GM18519 (cell line): ENCODE results near the gene DIP2C.
"Not testable (repeated sequence)": the region's sequence is repeated elsewhere in the genome, so short reads cannot be mapped to it uniquely, and the experiment has no call there.

Experiments
- ATAC-seq: cut with Tn5 transposase; IDR thresholded peaks from one replicate; pipeline ENCODE4 v1.9.1; 2021; ENCODE audit warnings: mild to moderate bottlenecking, moderate library complexity; ENCODE audit not compliant: unreplicated experiment, low FRiP score

DIP2C gene

GRCh38 chr10:527416-527815 is 162.1 kb downstream of the DIP2C start:
- no peak for ATAC-seq

- ATAC-seq: no peak
These were observed 162.7 kb downstream of the DIP2C start for GRCh38 chr10:526651-527312.

GRCh38 chr10:525565-526315 is 163.7 kb downstream of the DIP2C start:
- no peak for ATAC-seq

GRCh38 chr10:523925-524324 is 165.5 kb downstream of the DIP2C start:
- no peak for ATAC-seq

- ATAC-seq: no peak
These were observed 167.1 kb downstream of the DIP2C start for GRCh38 chr10:522350-522749.

GRCh38 chr10:521261-522250 is 167.9 kb downstream of the DIP2C start:
- ATAC-seq: no peak

- no peak for ATAC-seq
These were observed 169.1 kb downstream of the DIP2C start for GRCh38 chr10:520402-520787.

- ATAC-seq: no peak
These were observed 169.6 kb downstream of the DIP2C start for GRCh38 chr10:519716-520401.

GRCh38 chr10:519055-519715 is 170.3 kb downstream of the DIP2C start:
- ATAC-seq: no peak

- ATAC-seq: no peak
These were observed 171.5 kb downstream of the DIP2C start for GRCh38 chr10:517872-518475.

GRCh38 chr10:517241-517830 is 172.1 kb downstream of the DIP2C start:
- ATAC-seq: no peak

GRCh38 chr10:516764-517163 is 172.7 kb downstream of the DIP2C start:
- ATAC-seq: no peak

GRCh38 chr10:515674-516073 is 173.8 kb downstream of the DIP2C start:
- ATAC-seq: no peak

GRCh38 chr10:514137-514671 is 175.3 kb downstream of the DIP2C start:
- no peak for ATAC-seq

- ATAC-seq: no peak
These were observed 176.1 kb downstream of the DIP2C start for GRCh38 chr10:513393-513792.

GRCh38 chr10:512661-513060 is 176.8 kb downstream of the DIP2C start:
- ATAC-seq: not testable (repeated sequence)

GRCh38 chr10:511849-512191 is 177.6 kb downstream of the DIP2C start:
- no peak for ATAC-seq

GRCh38 chr10:511101-511848 is 178.2 kb downstream of the DIP2C start:
- no peak for ATAC-seq
